Sigmoid colon (tissue), 7 donors: Measurements from ENCODE around the gene KDR. TPM values are rescaled to one million over a fixed set of nuclear protein-coding genes. Genes with fewer than 3 reads are reported as not detected.

Experiments used
- polyA plus RNA-seq, 3 donors: library from polyadenylated mRNA; stranded (reverse); fragments of 200-250 nt; gene quantifications; one replicate each; pipeline ENCODE4 v1.2.3, GENCODE V29; 2013
- small RNA-seq, 3 donors: library from RNA; depleted of rRNA; stranded (forward); fragments of <200 nt; gene quantifications; one replicate each; pipeline ENCODE3, GENCODE V24; 2016
- total RNA-seq, 4 donors: library from RNA; depleted of rRNA; stranded (reverse); fragments of >200 nt; gene quantifications; one replicate each; pipeline ENCODE4 v1.1.0, GENCODE V29; 2016
- donor health status: healthy with polysubstance abuse.
- donor health status: Bipolar disorder and iron deficiency.
- donor health status: healthy.

KDR gene
- total and polyA plus RNA-seq, 7 donors, result 0.69 to 14.2 (median 9.9) TPM

Small RNAs within 50 kb of the gene (small RNA-seq; reads per million reads assigned to genes)
- 0 to 0.06 (median 0) reads per million in 3 donors for gene RN7SL424P
- gene RNU6-410P, result 0 reads per million in 3 donors

Other genes starting within 250 kb of the KDR start
- 1 to 10 TPM; 2.2 to 5.4 (median 3.3) TPM for gene SRD5A3, start 220.6 kb upstream of the KDR start, total RNA-seq
- gene SRD5A3, start 220.6 kb upstream of the KDR start, polyA plus RNA-seq, result 1 to 10 TPM; 4.4 to 9.3 (median 4.8) TPM